Epithelial cell of alveolus of lung (primary cell): ENCODE results near the gene PRXL2C. TPM values are rescaled to one million over a fixed set of nuclear protein-coding genes. Genes with fewer than 3 reads are reported as not detected.

Experiments
- total RNA-seq: library from RNA; depleted of rRNA; stranded (reverse); fragments of >200 nt; gene quantifications from 2 replicates; pipeline ENCODE4 v1.2.1, GENCODE V29; 2015

Gene PRXL2C, protein sequence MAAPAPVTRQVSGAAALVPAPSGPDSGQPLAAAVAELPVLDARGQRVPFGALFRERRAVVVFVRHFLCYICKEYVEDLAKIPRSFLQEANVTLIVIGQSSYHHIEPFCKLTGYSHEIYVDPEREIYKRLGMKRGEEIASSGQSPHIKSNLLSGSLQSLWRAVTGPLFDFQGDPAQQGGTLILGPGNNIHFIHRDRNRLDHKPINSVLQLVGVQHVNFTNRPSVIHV
- total RNA-seq = 7.9 and 8.4 TPM in 2 replicates

DNA sequence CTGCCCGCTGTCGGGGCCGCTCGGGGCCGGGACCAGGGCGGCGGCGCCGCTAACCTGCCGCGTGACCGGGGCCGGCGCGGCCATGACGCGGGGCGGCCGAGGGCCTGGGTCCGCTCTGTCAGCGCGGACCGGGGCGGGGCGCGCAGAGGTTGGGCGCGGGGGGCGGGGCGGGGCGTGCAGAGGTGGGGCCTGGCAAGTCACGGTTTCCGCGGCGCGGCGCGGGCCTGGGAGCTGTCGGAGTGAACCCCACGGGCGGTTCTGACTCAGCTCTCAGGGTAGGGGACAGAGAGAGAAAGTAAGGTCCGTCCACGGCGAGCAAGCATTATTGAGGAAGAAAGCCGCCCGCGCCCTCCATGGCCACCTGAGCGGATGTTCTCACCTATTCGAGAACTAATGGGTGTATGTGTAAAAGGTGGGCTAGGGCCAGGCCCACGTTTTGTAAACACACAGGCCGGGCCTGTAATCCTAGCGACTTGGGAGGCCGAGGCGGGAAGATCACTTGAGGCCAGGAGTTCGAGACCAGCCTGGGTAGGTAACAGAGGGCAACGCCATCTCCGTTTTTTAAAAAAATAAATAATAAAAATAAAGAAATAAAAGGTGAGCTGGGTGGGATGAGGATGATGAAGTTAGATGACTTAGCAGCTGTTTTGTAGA, at the start of gene PRXL2C:
Gene PRXL2C, minus strand, starts transcription at position 120 of the 654 bp plus-strand sequence. Its CDS starts 36 bp downstream, at position 84.

DNA sequence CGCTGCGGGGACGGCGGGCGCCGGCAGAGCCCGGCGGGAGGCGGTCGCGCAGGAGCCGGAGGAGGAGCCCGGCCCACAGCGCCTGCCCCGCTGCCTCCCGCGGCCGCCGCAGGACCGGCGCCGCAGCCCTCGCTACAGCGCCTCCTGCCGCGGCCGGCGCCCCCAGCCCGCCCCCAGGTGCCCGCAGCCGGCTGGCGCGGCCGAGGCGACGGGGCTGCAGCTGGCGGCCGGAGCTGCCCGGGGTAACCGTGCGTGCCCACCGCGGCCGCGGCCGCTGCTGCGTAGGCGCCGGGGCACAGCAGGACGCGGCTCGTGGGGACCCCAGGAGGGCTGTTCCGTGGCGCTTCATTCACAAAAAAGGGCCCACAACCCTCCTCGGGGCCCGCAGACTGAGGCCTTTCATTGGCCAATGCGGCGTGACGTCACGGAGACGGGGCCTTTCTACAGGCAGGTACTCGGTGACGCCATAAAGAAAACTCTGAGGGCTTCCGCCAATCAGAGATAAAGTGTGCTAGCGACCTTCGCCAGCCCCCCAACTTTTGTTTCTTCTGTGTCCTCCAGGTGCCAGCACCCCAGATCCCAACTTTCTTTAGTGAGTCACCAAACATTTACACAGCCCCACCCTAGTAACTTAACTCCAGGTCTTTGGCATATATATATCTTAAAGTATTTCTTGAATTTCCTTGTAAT, 35.5 kb downstream of the PRXL2C start, which contains the start of gene CDC14B:
Gene CDC14B, minus strand, starts transcription at position 353 of the 690 bp plus-strand sequence. CDS start 465 bp downstream, outside the sequence.

Other genes starting within 250 kb of the PRXL2C start
- gene ZNF367, start 236.9 kb downstream of the PRXL2C start, total RNA-seq = 2.8 and 3.2 TPM in 2 replicates
- gene HABP4, start 205.1 kb downstream of the PRXL2C start, total RNA-seq = 4.6 and 11.2 TPM in 2 replicates
- 11.8 and 18.3 TPM in 2 replicates for gene CDC14B, start 35.5 kb downstream of the PRXL2C start, total RNA-seq
- 4.5 and 9.9 TPM in 2 replicates for gene ZNF510, start 122.8 kb upstream of the PRXL2C start, total RNA-seq
- gene ZNF782, start 199.2 kb upstream of the PRXL2C start, total RNA-seq = 3.5 and 4.5 TPM in 2 replicates